Loucy (cell line): ENCODE measurements around the gene MGP.

Experiments used
- H2AFZ ChIP-seq: fragments of 200-600 bp; sonication (generic); 2 replicates; pipeline ENCODE4 v1.6.0; 2016; ENCODE audit warnings: antibody characterized with exemption, mild to moderate bottlenecking, low read length, moderate library complexity
- H3F3A ChIP-seq: fragments of 200-600 bp; 2 replicates; pipeline ENCODE4 v1.6.0; 2016; ENCODE audit warnings: antibody characterized with exemption, low read depth, mild to moderate bottlenecking
- H3K27me3 ChIP-seq: fragments of 200-600 bp; sonication (generic); 2 replicates; pipeline ENCODE4 v1.6.1; 2014; ENCODE audit warnings: low read length, mild to moderate bottlenecking; ENCODE audit not compliant: insufficient read depth, poor library complexity, severe bottlenecking
- H3K36me3 ChIP-seq: fragments of 200-600 bp; sonication (generic); 2 replicates; pipeline ENCODE4 v1.6.1; 2016; ENCODE audit warnings: low read length; ENCODE audit not compliant: insufficient read depth
- H3K4me1 ChIP-seq: fragments of 200-600 bp; sonication (generic); 2 replicates; pipeline ENCODE4 v1.5.1; 2014; ENCODE audit warnings: low read length, mild to moderate bottlenecking; ENCODE audit not compliant: insufficient read depth, poor library complexity, severe bottlenecking
- H3K4me2 ChIP-seq: fragments of 200-600 bp; sonication (generic); 2 replicates; pipeline ENCODE4 v1.6.0; 2014; ENCODE audit warnings: antibody characterized with exemption, low read length, low read depth, mild to moderate bottlenecking; ENCODE audit not compliant: poor library complexity, severe bottlenecking
- H3K4me3 ChIP-seq: fragments of 200-600 bp; sonication (generic); 2 replicates; pipeline ENCODE4 v1.5.1; 2014; ENCODE audit warnings: low read length, mild to moderate bottlenecking, mixed read lengths; ENCODE audit not compliant: poor library complexity, severe bottlenecking
- H3K79me2 ChIP-seq: fragments of 200-600 bp; sonication (generic); 2 replicates; pipeline ENCODE4 v1.6.1; 2014; ENCODE audit warnings: low read length; ENCODE audit not compliant: insufficient read depth
- H3K9ac ChIP-seq: fragments of 200-600 bp; sonication (generic); 2 replicates; pipeline ENCODE4 v1.6.0; 2014; ENCODE audit warnings: mild to moderate bottlenecking, low read depth, low read length, moderate library complexity; ENCODE audit not compliant: poor library complexity, severe bottlenecking
- H3K9me2 ChIP-seq: fragments of 200-600 bp; sonication (generic); replicated peaks from 2 replicates; pipeline ENCODE4 v1.6.1; 2016; ENCODE audit warnings: low read depth, low read length, mixed read lengths
- H3K9me3 ChIP-seq: fragments of 200-600 bp; sonication (generic); 2 replicates; pipeline ENCODE4 v1.6.1; 2014; ENCODE audit warnings: mild to moderate bottlenecking, antibody characterized with exemption, low read length, low read depth; ENCODE audit not compliant: insufficient read depth
- H4K20me1 ChIP-seq: fragments of 200-600 bp; sonication (generic); 2 replicates; pipeline ENCODE4 v1.6.0; 2014; ENCODE audit warnings: antibody characterized with exemption, low read length, mild to moderate bottlenecking; ENCODE audit not compliant: insufficient read depth, poor library complexity, severe bottlenecking
- EZH2phosphoT487 ChIP-seq: fragments of 200-600 bp; IDR thresholded peaks from 2 replicates; pipeline ENCODE4 v1.6.1; 2018; ENCODE audit warnings: antibody characterized with exemption, mild to moderate bottlenecking, moderate library complexity, borderline replicate concordance
- TF ChIP-seq, protein P1 (sequence below): fragments of 200-600 bp; sonication (generic); conservative IDR thresholded peaks from 2 replicates; pipeline ENCODE4 v1.5.1; 2014; ENCODE audit warnings: mild to moderate bottlenecking, antibody characterized with exemption, low read length

Gene MGP

DNA sequence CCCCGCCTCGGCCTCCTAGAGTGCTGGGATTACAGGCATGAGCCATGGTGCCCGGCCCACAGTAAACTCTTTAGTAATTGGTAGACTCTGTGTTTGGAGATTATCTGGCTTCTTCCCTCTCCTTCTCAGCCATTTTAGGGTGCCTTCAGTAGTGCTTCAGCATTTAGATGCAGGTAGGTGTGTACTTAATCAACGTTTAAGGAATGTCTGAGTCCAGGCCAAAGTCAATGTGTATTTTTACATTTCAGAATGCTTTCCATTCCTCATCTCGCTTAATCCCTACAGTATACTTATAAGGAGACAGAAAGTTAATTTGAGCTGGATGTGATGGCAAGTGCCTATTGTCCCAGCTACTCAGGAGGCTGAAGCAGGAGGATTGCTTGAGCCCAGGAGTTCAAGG lies 20.5 kb upstream of the MGP start:
- Histone ChIP-seq H3K4me3 (no peak overlapping the region), H3K27me3 (no peaks in the 10 kb centered on the region), H3K9ac (no peak overlapping the region), H4K20me1 (no peaks in the 10 kb centered on the region), H3K4me2 (no peak overlapping the region), H2AFZ (no peak overlapping the region), H3K9me3 (no peaks in the 10 kb centered on the region), H3K79me2 (no peaks in the 10 kb centered on the region), H3K9me2 (no peaks in the 10 kb centered on the region), H3K36me3 (no peaks in the 10 kb centered on the region), H3K4me1 (peaks cover 43% of the 10 kb centered on the region), H3F3A (no peaks in the 10 kb centered on the region)
- TF ChIP-seq EZH2phosphoT487, result no peak
- TF ChIP-seq, protein P1, sequence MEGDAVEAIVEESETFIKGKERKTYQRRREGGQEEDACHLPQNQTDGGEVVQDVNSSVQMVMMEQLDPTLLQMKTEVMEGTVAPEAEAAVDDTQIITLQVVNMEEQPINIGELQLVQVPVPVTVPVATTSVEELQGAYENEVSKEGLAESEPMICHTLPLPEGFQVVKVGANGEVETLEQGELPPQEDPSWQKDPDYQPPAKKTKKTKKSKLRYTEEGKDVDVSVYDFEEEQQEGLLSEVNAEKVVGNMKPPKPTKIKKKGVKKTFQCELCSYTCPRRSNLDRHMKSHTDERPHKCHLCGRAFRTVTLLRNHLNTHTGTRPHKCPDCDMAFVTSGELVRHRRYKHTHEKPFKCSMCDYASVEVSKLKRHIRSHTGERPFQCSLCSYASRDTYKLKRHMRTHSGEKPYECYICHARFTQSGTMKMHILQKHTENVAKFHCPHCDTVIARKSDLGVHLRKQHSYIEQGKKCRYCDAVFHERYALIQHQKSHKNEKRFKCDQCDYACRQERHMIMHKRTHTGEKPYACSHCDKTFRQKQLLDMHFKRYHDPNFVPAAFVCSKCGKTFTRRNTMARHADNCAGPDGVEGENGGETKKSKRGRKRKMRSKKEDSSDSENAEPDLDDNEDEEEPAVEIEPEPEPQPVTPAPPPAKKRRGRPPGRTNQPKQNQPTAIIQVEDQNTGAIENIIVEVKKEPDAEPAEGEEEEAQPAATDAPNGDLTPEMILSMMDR, result no peak

DNA sequence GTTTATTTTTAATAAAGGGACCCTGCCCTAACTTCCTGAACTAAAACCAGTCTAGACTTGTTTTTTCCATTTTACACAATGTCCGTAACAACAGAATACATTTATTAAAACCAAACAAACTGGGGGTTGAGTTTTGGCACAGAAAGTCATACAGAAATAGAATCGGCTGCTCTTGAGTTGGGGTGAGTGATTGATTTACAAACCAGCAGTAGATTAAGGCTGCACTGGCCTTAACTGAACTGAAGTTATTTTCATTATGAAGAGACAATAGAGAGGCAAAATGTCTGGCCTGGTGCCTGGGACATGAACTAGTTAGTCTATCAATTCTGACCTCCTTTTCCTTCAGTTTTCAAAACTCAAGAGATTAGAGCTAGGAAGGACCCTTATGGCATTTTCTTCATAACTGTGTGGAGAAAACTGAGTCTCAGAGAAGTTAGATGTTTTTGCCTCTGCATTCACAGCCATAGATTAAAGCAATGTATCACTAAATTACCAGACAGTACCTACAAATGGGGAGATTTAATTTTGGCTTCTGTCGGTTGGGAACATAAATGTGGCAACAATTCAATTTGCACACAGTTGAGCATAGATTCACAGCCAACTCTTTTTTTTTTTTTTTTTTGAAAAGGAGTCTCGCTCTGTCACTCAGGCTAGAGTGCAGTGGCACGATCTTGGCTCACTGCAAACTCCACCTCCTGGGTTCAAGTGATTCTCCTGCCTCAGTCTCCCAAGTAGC lies 19.8 kb upstream of the MGP start:
- no peaks in the 10 kb centered on the region for H4K20me1 ChIP-seq
- H3K79me2 ChIP-seq, result no peaks in the 10 kb centered on the region
- no peaks in the 10 kb centered on the region for H3K9me2 ChIP-seq
- no peaks in the 10 kb centered on the region for H3F3A ChIP-seq
- TF ChIP-seq, protein P1, result no peak
- TF ChIP-seq EZH2phosphoT487, result no peak
- H3K27me3 ChIP-seq, result no peaks in the 10 kb centered on the region
- peaks cover 47% of the 10 kb centered on the region for H3K4me1 ChIP-seq
- no peak overlapping the region for H3K9ac ChIP-seq
- no peaks in the 10 kb centered on the region for H3K9me3 ChIP-seq
- no peaks in the 10 kb centered on the region for H3K36me3 ChIP-seq
- H3K4me2 ChIP-seq, result no peak overlapping the region
- H3K4me3 ChIP-seq, result no peak overlapping the region
- no peak overlapping the region for H2AFZ ChIP-seq

DNA sequence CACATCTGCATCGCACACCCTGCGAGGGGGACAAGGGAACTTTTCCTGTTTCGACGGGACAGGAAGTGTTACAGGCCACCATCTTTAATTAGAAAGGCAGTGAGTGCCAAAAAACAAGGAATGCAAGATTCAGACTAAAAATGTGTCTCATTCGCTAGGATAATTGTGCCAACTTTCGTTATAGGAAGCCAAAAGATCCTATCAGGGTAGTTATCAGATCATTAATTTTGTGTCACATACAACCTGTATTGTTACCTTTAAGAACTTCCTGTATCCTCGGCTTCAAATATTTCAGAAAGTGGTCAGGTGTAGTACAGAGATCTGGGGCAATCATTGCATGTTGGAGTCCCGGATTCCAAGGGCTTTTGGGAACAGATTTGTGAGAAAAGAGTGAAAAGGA lies 19.2 kb upstream of the MGP start:
- H2AFZ ChIP-seq, result no peak overlapping the region
- H3F3A ChIP-seq, result no peaks in the 10 kb centered on the region
- peaks cover 47% of the 10 kb centered on the region for H3K4me1 ChIP-seq
- H3K79me2 ChIP-seq, result no peaks in the 10 kb centered on the region
- TF ChIP-seq, protein P1, result no peak
- no peak for TF ChIP-seq EZH2phosphoT487
- H3K9ac ChIP-seq, result no peak overlapping the region
- no peaks in the 10 kb centered on the region for H3K9me2 ChIP-seq
- H3K4me2 ChIP-seq, result no peak overlapping the region
- no peaks in the 10 kb centered on the region for H3K27me3 ChIP-seq
- no peaks in the 10 kb centered on the region for H3K9me3 ChIP-seq
- H3K4me3 ChIP-seq, result no peak overlapping the region
- H3K36me3 ChIP-seq, result no peaks in the 10 kb centered on the region
- no peaks in the 10 kb centered on the region for H4K20me1 ChIP-seq
